HG03045 (cell line): ENCODE data around the gene SCML2.
"Not testable (repeated sequence)": the region's sequence is repeated elsewhere in the genome, so short reads cannot be mapped to it uniquely, and the experiment has no call there.

ENCODE experiments used
- ATAC-seq: cut with Tn5 transposase; IDR thresholded peaks from one replicate; pipeline ENCODE4 v1.9.1; 2021; ENCODE audit warnings: mild to moderate bottlenecking, moderate library complexity; ENCODE audit not compliant: unreplicated experiment

The SCML2 gene

GRCh38 chrX:18272222-18272621 is 82.3 kb downstream of the SCML2 start:
- ATAC-seq: no peak

- ATAC-seq: no peak
These were observed 82.8 kb downstream of the SCML2 start for GRCh38 chrX:18271725-18272124.

- no peak for ATAC-seq
These were observed 83.2 kb downstream of the SCML2 start for GRCh38 chrX:18271309-18271708.

GRCh38 chrX:18255059-18255458 is 99.4 kb downstream of the SCML2 start:
- no peak for ATAC-seq

GRCh38 chrX:18252644-18253359 is 101.7 kb downstream of the SCML2 start:
- ATAC-seq: no peak

GRCh38 chrX:18229646-18230045 is 124.8 kb downstream of the SCML2 start:
- not testable (repeated sequence) for ATAC-seq

GRCh38 chrX:18228069-18228468 is 126.4 kb downstream of the SCML2 start:
- no peak for ATAC-seq

- ATAC-seq: no peak
These were observed 127.0 kb downstream of the SCML2 start for GRCh38 chrX:18227458-18227857.

GRCh38 chrX:18220786-18221185 is 133.7 kb downstream of the SCML2 start, which contains the start of gene BEND2:
Gene BEND2 (minus strand): TSS chrX:18220886. CDS start chrX:18220750, 136 bp downstream.
- ATAC-seq: no peak

GRCh38 chrX:18210470-18210869 is 144.0 kb downstream of the SCML2 start:
- ATAC-seq: no peak

GRCh38 chrX:18206657-18207056 is 147.8 kb downstream of the SCML2 start:
- no peak for ATAC-seq

GRCh38 chrX:18203631-18204030 is 150.9 kb downstream of the SCML2 start:
- ATAC-seq: no peak

GRCh38 chrX:18194688-18195087 is 159.8 kb downstream of the SCML2 start:
- no peak for ATAC-seq
